AG04449 (cell line): ENCODE measurements around the gene SLC7A4.
A peak's percentile ranks its signal among the peaks of the same experiment; 100 is the strongest.
"Not testable (repeated sequence)": the region's sequence is repeated elsewhere in the genome, so short reads cannot be mapped to it uniquely, and the experiment has no call there.

Source experiments
- CTCF ChIA-PET: fragments of 350-600 bp; formaldehyde crosslinking; extraction: SDS; loops from one replicate; lab custom pipeline; 2021; ENCODE audit warnings: antibody characterized with exemption; lab: Yijun Ruan, JAX
- POLR2A ChIA-PET: fragments of 400-600, 350-600 bp; formaldehyde crosslinking; extraction: SDS; loops from one replicate; lab custom pipeline; 2020; ENCODE audit warnings: antibody characterized with exemption, inconsistent platforms; lab: Yijun Ruan, JAX
- DNase-seq: peaks from one replicate; pipeline ENCODE4 v3.0.0-alpha.2; 2010; ENCODE audit warnings: low read depth, low spot score
- H3K4me3 ChIP-seq: 2 replicates; pipeline ENCODE4 v1.5.1; 2011; ENCODE audit warnings: low read depth, mild to moderate bottlenecking, control low read depth, low read length
- CTCF ChIP-seq: IDR thresholded peaks from one replicate; pipeline ENCODE4 v1.5.1; 2011; ENCODE audit warnings: mild to moderate bottlenecking, moderate library complexity, low read length, control low read depth, inconsistent platforms; ENCODE audit not compliant: insufficient read depth; ENCODE audit errors: missing control alignments

Gene SLC7A4

GRCh38 chr22:21076912-21077625 lies 44.7 kb upstream of the SLC7A4 start:
- CTCF ChIA-PET = interaction anchor here (1.0 kb wide), 1 partner anchor 26 kb away, joined by 3 read pairs; no protein-coding TSS in a partner anchor
- no peak overlapping the region for H3K4me3 ChIP-seq
- no peak for DNase-seq
- no peak for TF ChIP-seq CTCF
- POLR2A ChIA-PET = interaction anchor here (0.6 kb wide), 1 partner anchor 565 kb away, joined by 3 read pairs; the partner anchor contains the start of gene SDF2L1

DNA sequence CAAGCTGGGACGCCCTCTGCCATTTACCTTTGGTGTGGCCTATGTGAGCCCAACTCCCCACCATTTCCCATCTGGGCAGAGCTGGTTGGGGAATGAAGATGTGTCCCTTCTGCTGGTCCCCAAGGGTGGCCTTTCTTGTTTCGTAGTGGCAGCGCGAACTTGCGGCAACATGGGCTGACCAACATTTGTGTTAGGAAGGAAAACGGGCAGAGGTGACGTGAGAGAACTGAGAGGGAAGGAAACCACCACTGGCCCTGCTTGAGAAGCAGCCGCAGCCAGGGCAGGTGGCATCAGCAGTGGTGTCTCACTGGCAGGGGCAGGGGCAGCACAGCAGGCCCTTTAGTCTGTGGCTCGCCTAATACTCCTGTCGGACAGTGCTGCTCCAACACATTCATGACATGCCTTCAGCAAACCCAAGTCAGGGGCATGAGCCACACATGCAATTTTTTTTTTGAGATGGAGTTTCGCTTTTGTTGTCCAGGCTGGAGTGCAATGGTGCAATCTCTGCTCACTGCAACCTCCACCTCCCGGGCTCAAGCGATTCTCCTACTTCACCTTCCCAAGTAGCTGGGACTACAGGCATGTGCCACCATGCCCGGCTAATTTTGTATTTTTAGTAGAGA lies 43.3 kb upstream of the SLC7A4 start:
- TF ChIP-seq CTCF = no peak
- ChIA-PET POLR2A (no interaction called here), CTCF (interaction anchor here (0.7 kb wide), 1 partner anchor 29 kb away, joined by 3 read pairs; no protein-coding TSS in a partner anchor)
- H3K4me3 ChIP-seq = no peak overlapping the region
- no peak for DNase-seq

DNA sequence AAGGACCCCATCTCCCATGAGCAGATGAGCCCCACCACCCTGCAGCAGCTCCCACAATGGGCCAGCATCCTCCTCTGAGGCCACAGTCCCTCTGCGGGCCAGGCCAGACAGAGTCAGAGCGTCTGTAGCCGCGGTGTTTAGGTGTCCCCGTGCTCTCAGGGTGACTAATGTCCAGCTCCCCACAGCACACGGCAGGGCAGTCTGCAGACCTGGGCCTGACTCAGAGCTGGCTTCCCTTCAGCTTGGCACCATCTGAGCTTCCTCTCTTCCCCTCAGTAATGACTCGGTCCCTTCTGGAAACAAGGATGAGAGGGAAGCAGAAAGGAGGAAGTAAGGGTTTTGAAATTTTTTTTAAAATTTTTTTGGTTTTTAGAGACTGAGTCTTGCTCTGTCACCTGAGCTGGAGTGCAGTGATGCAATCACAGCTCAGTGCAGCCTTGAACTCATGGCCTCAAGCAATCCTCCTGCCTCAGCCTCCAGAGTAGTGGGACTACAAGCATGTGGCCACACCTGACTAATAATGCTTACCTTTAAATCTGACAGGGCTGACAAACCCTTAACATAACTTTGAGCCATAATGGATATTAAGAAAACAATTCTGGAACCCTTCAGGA lies 41.8 kb upstream of the SLC7A4 start:
- TF ChIP-seq CTCF = no peak
- ChIA-PET CTCF (interaction anchor here (0.7 kb wide), 1 partner anchor 30 kb away, joined by 3 read pairs; no protein-coding TSS in a partner anchor), POLR2A (interaction anchor here (1.1 kb wide), 1 partner anchor 37 kb away, joined by 3 read pairs; no protein-coding TSS in a partner anchor)
- no peak overlapping the region for H3K4me3 ChIP-seq
- peak; percentile 21 for DNase-seq

GRCh38 chr22:21073482-21073881 lies 41.1 kb upstream of the SLC7A4 start:
- CTCF ChIA-PET = no interaction called here
- POLR2A ChIA-PET = interaction anchor here (1.1 kb wide), 1 partner anchor 36 kb away, joined by 3 read pairs; no protein-coding TSS in a partner anchor

DNA sequence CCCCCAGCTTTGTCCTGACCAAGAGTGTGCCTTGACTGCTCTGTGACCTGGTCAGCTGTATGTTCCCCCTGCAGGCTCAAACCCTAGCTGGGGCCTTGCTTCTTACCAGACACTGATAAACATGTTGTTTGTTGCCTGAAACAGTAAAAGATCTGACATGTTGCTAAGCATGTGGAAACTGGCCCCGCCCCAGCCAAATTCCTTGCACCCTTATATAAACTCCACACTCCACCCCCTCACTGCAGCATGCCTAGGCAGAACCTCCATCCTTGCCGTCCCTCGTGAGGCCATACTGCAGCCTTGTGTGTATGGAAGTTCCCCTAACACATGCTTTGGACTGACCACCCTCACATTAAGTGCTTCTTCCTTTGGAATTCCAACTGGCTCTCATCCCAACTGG lies 40.7 kb upstream of the SLC7A4 start:
- no peak for TF ChIP-seq CTCF
- no peak overlapping the region for H3K4me3 ChIP-seq
- ChIA-PET CTCF (interaction anchor here (1.3 kb wide), 1 partner anchor 30 kb away, joined by 4 read pairs; no protein-coding TSS in a partner anchor), POLR2A (no interaction called here)
- DNase-seq = no peak

More at GRCh38 chr22:21073482-21073881, 41.1 kb upstream of the SLC7A4 start:
- no peak overlapping the region for H3K4me3 ChIP-seq
- DNase-seq = no peak
- no peak for TF ChIP-seq CTCF

GRCh38 chr22:21071796-21072195 lies 39.4 kb upstream of the SLC7A4 start:
- H3K4me3 ChIP-seq, DNase-seq, POLR2A ChIA-PET: not testable (repeated sequence)
- CTCF ChIA-PET = interaction anchor here (0.8 to 1.3 kb wide), 3 partner anchors 8 to 31 kb away, joined by 3 to 4 read pairs (median 3); no protein-coding TSS in a partner anchor
